GM12878 (cell line): ENCODE results near the gene ARHGDIA. TPM values are rescaled to one million over a fixed set of nuclear protein-coding genes. Genes with fewer than 3 reads are reported as not detected.

ENCODE experiments used
- ATAC-seq: fragments of 200-7000 bp; cut with Tn5 transposase; 3 replicates; pipeline ENCODE4 v1.9.1; 2020; ENCODE audit warnings: mild to moderate bottlenecking, moderate library complexity
- BruUV-seq: library from RNA; stranded (reverse); fragments of 400-500 nt; replicated peaks from 2 replicates; lab custom pipeline; 2021; lab: Mats Ljungman, UMichigan
- CTCF ChIA-PET: fragments of 300-600 bp; sonication (Branson Sonifier 250); formaldehyde crosslinking; extraction: SDS; loops from one replicate; lab custom pipeline; 2021; ENCODE audit warnings: inconsistent platforms; lab: Yijun Ruan, JAX
- POLR2A ChIA-PET: fragments of 350-600 bp; formaldehyde crosslinking; extraction: SDS; loops from one replicate; lab custom pipeline; 2021; ENCODE audit warnings: inconsistent platforms; lab: Charles Lee
- RAD21 ChIA-PET: fragments of 300-600 bp; sonication (Branson Sonifier 250); formaldehyde crosslinking; loops from one replicate; lab custom pipeline; 2023; ENCODE audit warnings: antibody characterized with exemption; ENCODE audit not compliant: unreplicated experiment; lab: Charles Lee
- SMC1A ChIA-PET: fragments of 300-600 bp; sonication (Branson Sonifier 250); formaldehyde crosslinking; loops from one replicate; lab custom pipeline; 2023; ENCODE audit not compliant: unreplicated experiment, uncharacterized antibody; lab: Charles Lee
- DNase-seq: peaks from one replicate; pipeline ENCODE4 v3.0.0-alpha.2; 2011; ENCODE audit warnings: low read depth, low spot score
- FAIRE-seq: peaks from 3 replicates; lab custom pipeline; 2011; peaks lifted over from hg19 to GRCh38; lab: Jason Lieb, UNC
- H2AFZ ChIP-seq: 2 replicates; pipeline ENCODE4 v1.6.0; 2011; ENCODE audit warnings: low read depth, low read length, control low read depth; ENCODE audit not compliant: control insufficient read depth
- H3K27ac ChIP-seq: 2 replicates; pipeline ENCODE4 v1.5.1; 2011; ENCODE audit warnings: control low read depth; ENCODE audit not compliant: control insufficient read depth, insufficient read depth
- H3K27me3 ChIP-seq, 2 experiments: replicated peaks in 1 of 2; 2 replicates each; pipeline versions ENCODE4 v1.6.0 to v1.6.1; 2011; ENCODE audit warnings: low read length in 1 of 2; ENCODE audit not compliant: control insufficient read depth in 2 of 2, insufficient read depth in 2 of 2
- H3K36me3 ChIP-seq, 2 experiments: 2 replicates each; pipeline ENCODE4 v1.5.1; 2011; ENCODE audit warnings: low read length in 1 of 2; ENCODE audit not compliant: control insufficient read depth in 2 of 2, insufficient read depth in 2 of 2
- H3K4me1 ChIP-seq: 2 replicates; pipeline ENCODE4 v1.6.1; 2011; ENCODE audit warnings: mild to moderate bottlenecking, low read length, moderate library complexity, mixed read lengths; ENCODE audit not compliant: control insufficient read depth, insufficient read depth
- H3K4me2 ChIP-seq: 2 replicates; pipeline ENCODE4 v1.6.0; 2011; ENCODE audit warnings: control low read depth; ENCODE audit not compliant: control insufficient read depth, insufficient read depth
- H3K4me3 ChIP-seq: fragments of 200-600 bp; sonication (generic); 2 replicates; pipeline ENCODE4 v1.5.1; 2016
- H3K79me2 ChIP-seq: 2 replicates; pipeline ENCODE4 v1.6.0; 2011; ENCODE audit warnings: low read length; ENCODE audit not compliant: control insufficient read depth, insufficient read depth
- H3K9ac ChIP-seq: 2 replicates; pipeline ENCODE4 v1.8.0; 2011; ENCODE audit warnings: low read length, control low read depth, mixed read lengths; ENCODE audit not compliant: control insufficient read depth, insufficient read depth
- H3K9me3 ChIP-seq: replicated peaks from 3 replicates; pipeline ENCODE4 v1.5.1; 2011; ENCODE audit warnings: mild to moderate bottlenecking, low read length; ENCODE audit not compliant: control insufficient read depth, insufficient read depth
- H4K20me1 ChIP-seq: 2 replicates; pipeline ENCODE4 v1.6.0; 2011; ENCODE audit not compliant: control insufficient read depth, insufficient read depth
- BHLHE40 ChIP-seq, 2 experiments: fragments of 450-650 bp in 1 of 2; IDR thresholded peaks; 2 replicates each; pipeline ENCODE4 v1.6.1; 2011 to 2017; ENCODE audit warnings: low read depth in 2 of 2, borderline replicate concordance in 1 of 2, improper control_type of control experiment in 1 of 2, low read length in 1 of 2, mild to moderate bottlenecking in 1 of 2
- CREB1 ChIP-seq: IDR thresholded peaks from 2 replicates; pipeline ENCODE4 v1.6.1; 2012; ENCODE audit warnings: low read depth, mild to moderate bottlenecking, inconsistent platforms
- ELK1 ChIP-seq: IDR thresholded peaks from 2 replicates; pipeline ENCODE4 v1.6.1; 2012; ENCODE audit warnings: low read depth, low read length, improper control_type of control experiment
- JUND ChIP-seq: IDR thresholded peaks from 2 replicates; pipeline ENCODE4 v1.6.1; 2012; ENCODE audit warnings: low read depth, mild to moderate bottlenecking, low read length, improper control_type of control experiment, moderate library complexity
- MEF2A ChIP-seq: IDR thresholded peaks from 2 replicates; pipeline ENCODE4 v1.6.1; 2011; ENCODE audit warnings: low read depth, mild to moderate bottlenecking, low read length, moderate library complexity; ENCODE audit not compliant: insufficient read depth
- RELA ChIP-seq: fragments of 450-650 bp; IDR thresholded peaks from 2 replicates; pipeline ENCODE4 v1.8.0; 2014; ENCODE audit warnings: borderline replicate concordance; ENCODE audit not compliant: partially characterized antibody
- WGBS: methylation state at CpG from one replicate; pipeline ENCODE4 v1.1.6; 2016; ENCODE audit warnings: low lambda C conversion rate; ENCODE audit not compliant: insufficient replicate concordance, insufficient coverage; ENCODE audit errors: missing lambda C conversion rate; 5-methylcytosine and 5-hydroxymethylcytosine counted together
- in situ Hi-C: fragments of 300-500 bp; cut with MboI; formaldehyde crosslinking; loops from 9 replicates; pipeline ENCODE4 v1.14.3; 2018; ENCODE audit warnings: mixed read lengths
- intact Hi-C: fragments of 100-400 bp; cut with micrococcal nuclease; formaldehyde crosslinking; loops from one replicate; pipeline ENCODE4 v1.14.2; 2022; ENCODE audit not compliant: unreplicated experiment
- polyA plus RNA-seq, 11 experiments: library from polyadenylated mRNA; depleted of rRNA in 4 of 11; unstranded in 6 of 11; stranded (reverse) in 5 of 11; fragments of >200 nt; fragmentation: Nextera tagmentation in 4 of 11; fragmentation: Illumina TruSeq in 1 of 11; extraction: Ambion mirVana in 4 of 11; extraction: Trizol in 1 of 11; gene quantifications; 1 replicate in 1 of 11; 2 replicates in 10 of 11; pipeline versions ENCODE4 v1.2.1 to v1.2.3, GENCODE V29; 2011 to 2016; ENCODE audit warnings: inconsistent platforms in 2 of 11, missing spikeins in 2 of 11, low read depth in 1 of 11
- total RNA-seq, 4 experiments: library from RNA; depleted of rRNA in 3 of 4; stranded (reverse); fragments of >200 nt in 3 of 4; fragmentation: Illumina TruSeq in 1 of 4; extraction: Trizol in 1 of 4; gene quantifications; 2 replicates each; pipeline versions ENCODE4 v1.2.1 to v1.2.3, GENCODE V29; 2013 to 2021
- TF ChIP-seq, protein P1 (sequence below): fragments of 450-650 bp; conservative IDR thresholded peaks from 2 replicates; pipeline ENCODE4 v1.6.1; 2017; ENCODE audit warnings: mild to moderate bottlenecking, moderate library complexity

The ARHGDIA gene
- total and polyA plus RNA-seq, 10 of the 15 experiments (the other 5 are each of a cell fraction or from before 2014, with no cell fraction given): 17.9 to 552 (median 169) TPM

GRCh38 chr17:81890447-81891302, 19.5 kb upstream of the ARHGDIA start (continued):
- no peak for TF ChIP-seq MEF2A
- TF ChIP-seq BHLHE40 (IDR thresholded peaks at IDR 0.05; ENCODE audit: borderline replicate concordance in 1 of 2, low read depth in 2 of 2, low read length in 1 of 2): no peak
- no peak for TF ChIP-seq JUND

GRCh38 chr17:81889602-81890001, 18.5 kb upstream of the ARHGDIA start:
- peaks cover 22 to 26% of the 10 kb centered on the region in 2 experiments; a peak in 3 of 4 replicates for H3K36me3 ChIP-seq
- TF ChIP-seq RELA: no peak
- no peak for TF ChIP-seq ELK1
- TF ChIP-seq CREB1: no peak
- TF ChIP-seq, protein P1, sequence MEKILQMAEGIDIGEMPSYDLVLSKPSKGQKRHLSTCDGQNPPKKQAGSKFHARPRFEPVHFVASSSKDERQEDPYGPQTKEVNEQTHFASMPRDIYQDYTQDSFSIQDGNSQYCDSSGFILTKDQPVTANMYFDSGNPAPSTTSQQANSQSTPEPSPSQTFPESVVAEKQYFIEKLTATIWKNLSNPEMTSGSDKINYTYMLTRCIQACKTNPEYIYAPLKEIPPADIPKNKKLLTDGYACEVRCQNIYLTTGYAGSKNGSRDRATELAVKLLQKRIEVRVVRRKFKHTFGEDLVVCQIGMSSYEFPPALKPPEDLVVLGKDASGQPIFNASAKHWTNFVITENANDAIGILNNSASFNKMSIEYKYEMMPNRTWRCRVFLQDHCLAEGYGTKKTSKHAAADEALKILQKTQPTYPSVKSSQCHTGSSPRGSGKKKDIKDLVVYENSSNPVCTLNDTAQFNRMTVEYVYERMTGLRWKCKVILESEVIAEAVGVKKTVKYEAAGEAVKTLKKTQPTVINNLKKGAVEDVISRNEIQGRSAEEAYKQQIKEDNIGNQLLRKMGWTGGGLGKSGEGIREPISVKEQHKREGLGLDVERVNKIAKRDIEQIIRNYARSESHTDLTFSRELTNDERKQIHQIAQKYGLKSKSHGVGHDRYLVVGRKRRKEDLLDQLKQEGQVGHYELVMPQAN: no peak
- no peak for FAIRE-seq
- H3K9ac ChIP-seq: peak overlapping the region; percentile 98
- H3K27me3 ChIP-seq: no peaks in the 10 kb centered on the region
- POLR2A ChIA-PET: interaction anchor here (0.6 kb wide), 1 partner anchor 9 kb away, joined by 4 read pairs; no protein-coding TSS in a partner anchor
- in situ Hi-C loops (no loop called here), intact Hi-C loops (loop anchor here (2.0 kb wide), 1 partner anchor 17 kb away; no protein-coding TSS in a partner anchor)
- H3K4me3 ChIP-seq: peak overlapping the region; percentile 91; the same call in 1 of the 2 replicates
- SMC1A ChIA-PET: no interaction called here
- H3K4me1 ChIP-seq: peaks cover 30% of the 10 kb centered on the region
- ATAC-seq: no peak
- H3K4me2 ChIP-seq: peak overlapping the region; percentile 97
- no peaks in the 10 kb centered on the region for H3K9me3 ChIP-seq
- H3K27ac ChIP-seq: no peak overlapping the region
- CTCF ChIA-PET: no interaction called here
- BruUV-seq: no TSS peak
- H4K20me1 ChIP-seq: 0 out of 2 replicates have a peak, but pooled peaks cover 3% of the 10 kb centered on the region
- DNase-seq: no peak
- no peak overlapping the region for H2AFZ ChIP-seq
- WGBS: 90% methylated on average over 9 of the region's 9 CpGs
- RAD21 ChIA-PET: no interaction called here
- peaks cover 52% of the 10 kb centered on the region for H3K79me2 ChIP-seq
